Measurements from ENCODE around the gene CDCA7.

DNA sequence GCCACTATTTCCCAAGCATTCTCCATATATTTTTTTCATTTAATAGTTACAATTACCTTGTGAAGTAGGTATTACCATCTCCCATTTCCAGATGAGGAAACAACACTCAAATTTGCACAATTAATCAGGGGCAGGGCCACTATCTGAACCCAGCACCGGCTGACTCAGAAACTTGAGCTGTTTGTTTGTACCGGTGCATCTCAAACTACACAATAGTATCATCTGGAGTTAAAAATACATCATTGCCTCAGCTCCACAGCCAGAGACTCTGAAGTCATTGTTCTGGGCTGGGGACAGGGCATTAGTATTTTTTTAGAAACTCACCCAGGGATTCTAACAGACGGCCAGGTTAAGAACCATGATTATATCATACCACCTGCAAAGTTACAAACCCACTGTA lies 55.9 kb downstream of the CDCA7 start:
- TF ChIP-seq, protein P1, sequence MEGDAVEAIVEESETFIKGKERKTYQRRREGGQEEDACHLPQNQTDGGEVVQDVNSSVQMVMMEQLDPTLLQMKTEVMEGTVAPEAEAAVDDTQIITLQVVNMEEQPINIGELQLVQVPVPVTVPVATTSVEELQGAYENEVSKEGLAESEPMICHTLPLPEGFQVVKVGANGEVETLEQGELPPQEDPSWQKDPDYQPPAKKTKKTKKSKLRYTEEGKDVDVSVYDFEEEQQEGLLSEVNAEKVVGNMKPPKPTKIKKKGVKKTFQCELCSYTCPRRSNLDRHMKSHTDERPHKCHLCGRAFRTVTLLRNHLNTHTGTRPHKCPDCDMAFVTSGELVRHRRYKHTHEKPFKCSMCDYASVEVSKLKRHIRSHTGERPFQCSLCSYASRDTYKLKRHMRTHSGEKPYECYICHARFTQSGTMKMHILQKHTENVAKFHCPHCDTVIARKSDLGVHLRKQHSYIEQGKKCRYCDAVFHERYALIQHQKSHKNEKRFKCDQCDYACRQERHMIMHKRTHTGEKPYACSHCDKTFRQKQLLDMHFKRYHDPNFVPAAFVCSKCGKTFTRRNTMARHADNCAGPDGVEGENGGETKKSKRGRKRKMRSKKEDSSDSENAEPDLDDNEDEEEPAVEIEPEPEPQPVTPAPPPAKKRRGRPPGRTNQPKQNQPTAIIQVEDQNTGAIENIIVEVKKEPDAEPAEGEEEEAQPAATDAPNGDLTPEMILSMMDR (IDR thresholded peaks at IDR 0.05 in 4 of 5, conservative IDR thresholded peaks at IDR 0.05 in 1 of 5): no peak
- no peak for TF ChIP-seq POLR2A (IDR thresholded peaks at IDR 0.05)
